Superior temporal gyrus (tissue), 1 donor: ENCODE data around the gene SNRPF.

ENCODE experiments used
- DNase-seq: peaks from one replicate; pipeline ENCODE4 v3.0.0-alpha.2; 2016; ENCODE audit errors: extremely low spot score

SNRPF gene

GRCh38 chr12:95859344-95859816 is 628 bp downstream of the SNRPF start:
- DNase-seq, result peak; percentile 21

GRCh38 chr12:95859947-95860850 is 1.4 kb downstream of the SNRPF start:
- DNase-seq, result no peak

GRCh38 chr12:95862038-95862437 is 3.3 kb downstream of the SNRPF start:
- DNase-seq, result no peak

DNA sequence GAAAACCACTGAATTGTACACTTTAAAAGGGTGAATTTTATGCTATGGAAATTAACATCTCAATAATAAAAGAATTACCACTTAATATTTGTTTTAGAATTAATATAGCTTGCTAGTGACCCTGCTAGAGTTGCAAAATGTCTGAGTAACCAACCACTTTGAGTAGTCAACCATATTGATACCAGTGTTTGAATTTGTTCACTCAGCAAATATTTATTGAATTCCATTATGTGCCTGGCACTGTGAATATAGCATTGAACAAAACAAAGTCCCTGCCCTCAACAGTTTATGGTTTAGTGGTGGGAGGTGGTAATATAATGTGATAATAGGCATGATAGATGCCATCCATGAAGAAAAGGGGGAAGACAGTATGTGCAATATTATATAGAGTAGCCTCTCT is 4.6 kb downstream of the SNRPF start:
- no peak for DNase-seq

DNA sequence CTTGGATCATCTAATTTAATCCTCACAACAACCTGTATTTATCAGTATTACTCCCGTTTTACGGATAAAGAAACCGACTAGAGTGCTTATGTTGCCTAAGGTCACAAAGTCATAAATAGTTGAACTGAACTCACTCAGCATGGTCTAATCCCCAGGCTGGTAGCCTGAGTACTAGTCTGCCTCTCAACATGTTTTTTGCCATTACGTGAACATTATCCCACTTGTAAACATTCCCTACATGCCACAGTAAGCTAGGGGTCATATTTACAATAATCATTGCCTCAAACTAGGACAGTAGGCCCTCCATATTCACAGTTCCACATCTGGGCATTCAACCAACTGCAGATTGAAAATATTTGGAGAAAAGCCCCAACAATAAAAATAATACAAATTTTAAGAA is 12.1 kb downstream of the SNRPF start:
- DNase-seq, result no peak

DNA sequence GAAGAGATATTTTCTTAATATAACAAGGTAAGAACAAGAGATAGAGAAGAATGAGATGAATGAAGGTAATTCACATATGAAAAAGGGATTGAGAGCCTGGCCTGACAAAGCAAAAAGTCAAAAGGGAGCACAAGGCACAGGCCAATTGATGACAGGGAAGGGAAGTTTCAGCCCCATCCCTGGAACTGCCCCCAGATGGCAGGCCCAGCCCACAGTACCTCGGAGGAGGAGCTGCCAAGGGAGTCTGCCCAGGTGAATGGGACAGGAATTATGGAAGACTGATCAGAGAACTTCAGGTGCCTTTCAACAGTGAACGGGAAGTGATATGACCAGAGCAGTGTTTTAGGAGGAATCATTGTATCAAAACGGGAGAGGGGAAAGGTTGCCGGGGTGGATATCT is 15.7 kb downstream of the SNRPF start:
- DNase-seq, result no peak

DNA sequence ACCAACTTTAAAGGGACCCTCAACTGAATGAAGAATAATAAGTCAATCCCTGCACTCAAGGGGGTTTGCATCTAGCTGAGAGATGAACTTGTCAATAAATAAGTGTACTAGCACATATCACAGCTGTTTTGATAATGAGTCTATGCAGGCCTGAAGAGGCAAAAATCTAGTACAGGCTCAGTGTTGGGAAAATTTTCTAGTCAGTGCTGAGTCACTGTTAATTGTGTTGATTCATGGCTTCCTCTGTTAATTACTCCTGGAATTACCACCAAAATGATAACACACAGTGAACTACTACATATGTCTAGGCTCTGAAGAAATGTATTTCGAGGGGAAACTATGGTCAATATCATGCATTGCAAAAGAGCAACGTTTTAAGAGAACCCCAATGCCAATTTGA is 18.9 kb downstream of the SNRPF start:
- no peak for DNase-seq

DNA sequence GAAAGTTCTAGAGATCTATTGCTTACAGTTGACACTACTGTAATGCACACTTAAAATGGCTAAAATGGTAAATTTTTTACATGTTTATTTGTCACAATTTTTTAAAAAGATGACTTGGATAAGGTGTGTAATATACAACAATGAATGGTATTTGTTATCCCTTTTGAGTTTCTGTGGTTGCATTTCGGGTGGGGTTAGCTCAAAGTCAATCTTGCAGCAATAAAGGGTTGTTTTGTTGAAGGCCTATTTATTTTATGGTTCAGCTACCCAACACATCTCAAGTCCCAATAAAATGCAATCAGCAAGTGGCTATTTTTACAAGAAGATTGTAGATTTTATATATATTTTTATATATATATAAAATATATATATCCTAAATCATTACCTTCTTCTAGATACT is 22.1 kb downstream of the SNRPF start:
- DNase-seq, result no peak

DNA sequence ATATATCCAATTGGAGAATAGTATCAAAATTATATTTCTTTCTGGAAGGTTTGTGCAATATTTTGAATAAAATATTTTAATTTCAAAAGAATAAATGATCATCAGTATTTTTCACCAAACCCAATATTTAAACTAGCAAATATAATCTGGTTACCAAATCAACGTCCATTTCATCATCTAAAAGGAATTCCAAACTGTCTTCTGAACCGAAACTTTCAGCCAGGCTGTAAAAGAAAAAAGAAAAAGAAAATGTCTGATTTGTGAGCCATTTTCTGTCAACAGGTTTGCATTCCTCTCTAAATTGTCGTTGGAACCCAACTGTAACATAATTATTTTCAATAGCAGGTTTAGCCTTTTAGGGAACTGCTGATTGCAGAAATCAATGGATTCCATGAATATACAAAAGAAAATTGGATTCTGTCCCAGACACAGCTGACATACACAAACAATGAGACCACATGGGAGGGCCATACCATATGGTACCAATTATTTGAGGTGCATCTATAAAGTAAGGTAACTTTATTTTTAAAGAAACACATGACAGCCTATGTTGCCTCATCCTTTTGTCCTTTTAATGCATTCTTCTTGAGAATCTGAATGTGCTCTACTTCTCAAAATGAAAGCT is 22.7 kb downstream of the SNRPF start:
- no peak for DNase-seq

DNA sequence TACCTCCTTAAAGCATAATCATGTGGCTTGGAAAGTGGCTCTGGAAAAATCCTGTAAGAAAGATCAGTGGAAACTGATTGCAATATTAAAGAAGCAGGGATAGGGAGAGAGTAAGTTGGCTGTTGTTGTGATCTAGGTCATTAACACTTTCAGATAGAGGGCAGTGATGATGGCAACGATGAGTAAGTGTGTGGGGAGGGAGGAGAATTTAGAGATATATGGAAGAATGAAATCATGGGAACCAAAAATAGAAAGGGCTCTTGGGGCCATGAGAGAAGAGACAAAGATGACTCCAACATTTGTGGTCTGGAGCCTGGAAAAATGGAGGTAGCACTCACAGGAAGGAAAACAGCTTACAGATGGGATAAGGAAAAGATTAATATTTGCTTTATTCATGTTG is 23.3 kb downstream of the SNRPF start:
- no peak for DNase-seq

DNA sequence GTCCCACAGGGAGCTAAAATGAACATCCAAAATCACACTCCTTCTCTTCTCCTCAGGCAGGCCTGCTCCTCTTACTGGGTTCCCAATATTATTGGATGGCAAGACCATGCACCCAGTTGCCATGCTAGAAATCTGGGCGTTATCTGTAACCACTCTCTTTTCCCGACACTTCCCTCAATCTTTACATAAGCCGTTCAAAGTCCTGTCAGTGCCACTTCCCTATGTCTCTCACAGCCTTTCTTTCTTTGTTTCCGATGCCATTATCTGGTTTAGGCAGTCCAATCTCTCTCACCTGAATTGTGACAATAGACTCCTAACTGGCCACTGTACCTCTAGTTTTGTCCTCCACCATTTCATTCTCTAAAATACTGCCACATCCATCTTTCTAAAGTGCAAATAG is 24.1 kb downstream of the SNRPF start:
- no peak for DNase-seq

DNA sequence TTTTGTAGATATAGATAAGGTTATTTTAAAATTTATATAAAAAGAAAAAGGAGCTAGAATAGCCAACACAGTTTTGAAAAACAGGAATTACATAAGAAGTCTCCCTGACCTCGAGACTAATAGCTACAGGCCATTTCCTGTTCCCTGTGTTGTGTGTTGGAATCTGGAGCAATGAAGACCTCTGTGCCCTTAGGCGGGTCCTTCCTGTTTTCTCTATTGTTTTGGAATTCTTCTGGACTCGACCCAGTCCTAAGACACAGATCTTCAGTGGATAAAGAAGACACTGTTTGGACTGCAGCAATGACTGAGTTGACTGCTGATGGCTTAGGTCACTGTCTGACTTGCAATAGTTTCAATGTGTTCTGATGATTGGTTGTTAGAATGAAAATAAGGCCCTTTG is 26.2 kb downstream of the SNRPF start:
- DNase-seq, result no peak

DNA sequence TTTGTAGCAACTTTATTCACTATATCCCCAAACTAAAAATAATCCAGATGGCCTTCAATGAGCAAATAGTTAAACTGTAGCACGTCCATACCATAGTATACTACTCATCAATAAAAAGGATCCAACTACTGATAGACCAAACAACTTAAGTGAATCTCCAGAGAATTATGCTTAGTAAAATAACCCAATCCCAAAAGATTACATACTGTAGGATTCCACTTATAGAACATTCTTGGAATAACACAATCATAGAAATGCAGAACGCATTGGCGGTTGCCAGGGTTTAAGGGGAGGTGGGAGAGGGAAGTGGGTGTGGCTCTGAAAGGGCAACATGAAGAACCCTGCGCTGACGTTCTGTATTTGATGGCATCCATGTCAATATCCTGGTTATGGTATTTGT is 28.6 kb downstream of the SNRPF start:
- DNase-seq, result no peak

DNA sequence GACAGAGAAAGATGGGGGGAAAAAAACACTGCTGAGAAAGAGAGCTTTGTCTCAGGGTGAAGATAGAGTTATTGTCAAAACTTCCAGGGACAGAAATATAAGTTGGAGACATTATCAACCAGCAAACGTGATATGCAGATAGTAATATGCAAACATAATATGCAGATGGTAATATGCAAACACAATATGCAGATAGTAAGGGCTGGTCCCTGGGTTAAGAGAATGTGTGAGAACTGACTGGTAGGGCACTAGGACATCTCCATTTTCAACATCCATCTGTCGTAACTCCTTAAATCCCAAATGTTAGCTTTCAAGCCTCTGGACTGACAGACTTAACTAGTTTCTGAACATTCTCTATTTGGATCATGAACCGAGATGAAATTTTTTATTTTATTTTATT is 32.2 kb downstream of the SNRPF start:
- no peak for DNase-seq

GRCh38 chr12:95896846-95897245 is 38.1 kb downstream of the SNRPF start:
- DNase-seq, result peak; percentile 44

DNA sequence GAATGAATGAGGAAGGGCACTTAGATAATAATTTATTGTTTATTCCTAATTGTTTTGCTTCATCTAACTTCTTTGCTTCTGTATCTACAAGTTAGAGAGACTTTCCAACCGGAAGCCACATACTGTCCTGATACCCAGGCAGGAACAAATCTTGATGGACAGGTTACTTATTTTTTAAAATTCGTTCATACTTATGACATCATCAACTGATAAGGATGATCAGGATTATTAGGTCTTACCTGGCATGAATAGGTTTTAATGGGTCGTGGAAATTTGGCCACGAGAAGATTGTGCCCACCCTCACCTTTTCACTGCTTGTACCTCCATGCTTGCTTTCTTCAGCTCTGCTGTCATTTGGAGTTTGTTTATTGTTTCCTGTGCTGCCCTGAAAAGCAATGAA is 39.3 kb downstream of the SNRPF start:
- no peak for DNase-seq

DNA sequence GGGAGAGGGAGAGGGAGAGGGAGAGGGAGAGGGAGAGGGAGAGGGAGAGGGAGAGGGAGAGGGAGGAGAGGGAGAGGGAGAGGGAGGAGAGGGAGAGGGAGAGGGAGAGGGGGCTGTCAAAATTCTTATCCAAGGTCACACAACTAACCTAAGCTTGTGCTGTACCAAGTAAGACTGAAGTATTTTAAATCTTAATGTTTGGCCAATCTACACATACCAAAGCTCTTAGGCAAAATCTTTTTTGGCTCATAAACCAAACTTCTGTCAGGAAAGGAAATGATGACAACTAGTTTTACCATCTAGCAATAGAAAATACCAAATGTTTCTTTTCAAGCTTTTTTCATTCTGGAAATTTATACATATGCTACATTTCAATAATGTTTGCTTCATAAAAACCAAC is 49.8 kb downstream of the SNRPF start:
- DNase-seq, result no peak

DNA sequence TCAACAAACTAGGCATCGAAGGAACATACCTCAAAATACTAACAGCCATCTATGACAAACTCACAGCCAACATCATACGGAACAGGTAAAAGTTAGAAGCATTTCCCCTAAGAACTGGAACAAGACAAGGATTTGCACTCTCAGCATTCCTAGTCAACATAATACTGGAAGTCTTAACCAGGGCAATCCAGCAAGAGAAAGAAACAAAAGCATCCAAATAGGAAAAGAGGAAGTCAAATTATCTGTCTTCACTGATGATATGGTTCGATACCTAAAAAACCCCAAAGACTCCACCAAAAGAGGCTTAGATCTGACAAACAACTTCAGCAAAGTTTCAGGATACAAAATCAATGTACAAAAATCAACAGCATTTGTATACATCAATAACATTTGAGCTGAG is 51.1 kb downstream of the SNRPF start:
- DNase-seq, result no peak
